HG03196 (cell line): ENCODE results near the gene LRRTM3.

Experiments
- ATAC-seq: cut with Tn5 transposase; IDR thresholded peaks from one replicate; pipeline ENCODE4 v1.9.1; 2021; ENCODE audit not compliant: unreplicated experiment

The LRRTM3 gene

GRCh38 chr10:67112765-67113164 lies 186.9 kb downstream of the LRRTM3 start:
- no peak for ATAC-seq

GRCh38 chr10:67114945-67115344 lies 189.1 kb downstream of the LRRTM3 start:
- no peak for ATAC-seq

DNA sequence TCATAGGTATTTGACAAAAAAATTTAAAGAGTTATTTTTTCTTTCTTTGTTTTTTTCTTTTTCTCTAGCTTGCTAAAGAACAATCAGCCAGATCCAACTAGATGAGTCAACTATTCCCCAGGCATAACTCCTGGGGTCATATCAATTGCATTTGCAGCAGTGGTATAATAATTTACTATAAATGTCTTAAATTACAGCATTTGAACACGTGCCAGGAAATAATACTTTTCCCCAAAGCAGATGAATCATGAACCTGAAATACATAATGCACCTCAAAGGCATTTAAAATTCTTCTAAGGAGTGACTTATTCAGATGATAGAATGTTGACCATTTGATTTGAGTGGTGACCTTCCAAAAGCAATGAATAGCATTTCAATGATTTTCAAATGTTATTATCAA lies 190.1 kb downstream of the LRRTM3 start:
- no peak for ATAC-seq

- no peak for ATAC-seq
Observed at GRCh38 chr10:67119651-67120050, 193.8 kb downstream of the LRRTM3 start.

- no peak for ATAC-seq
Observed at GRCh38 chr10:67127441-67127840, 201.6 kb downstream of the LRRTM3 start.

GRCh38 chr10:67140641-67141040 lies 214.8 kb downstream of the LRRTM3 start:
- no peak for ATAC-seq

- ATAC-seq: no peak
Observed at GRCh38 chr10:67141300-67141699, 215.5 kb downstream of the LRRTM3 start.

DNA sequence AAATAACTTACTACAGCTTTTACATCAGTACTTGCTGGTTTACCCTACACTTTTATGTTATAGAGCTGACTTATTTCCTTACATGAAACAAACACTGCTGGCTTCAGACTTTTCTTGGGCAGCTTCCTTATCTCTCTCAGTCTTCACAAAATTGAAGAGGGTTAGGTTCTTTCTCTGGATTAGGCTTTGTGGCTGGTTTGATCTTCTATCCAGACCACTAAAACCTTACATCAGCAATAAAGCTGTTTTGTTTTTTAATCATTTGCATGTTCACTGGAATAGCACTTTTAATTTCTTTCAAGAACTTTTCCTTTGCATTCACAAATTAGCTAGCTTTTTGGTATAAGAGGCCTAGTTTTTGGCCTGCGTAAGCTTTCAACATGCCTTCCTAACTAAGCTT lies 218.7 kb downstream of the LRRTM3 start:
- no peak for ATAC-seq
